ENCODE data around the gene LAMC3. TPM values are rescaled to one million over a fixed set of nuclear protein-coding genes. Genes with fewer than 3 reads are reported as not detected.

LAMC3 gene
- total RNA-seq (2014; rRNA removed; shearing (Covaris generic)) = 0.49 and 0.60 TPM in 2 replicates

DNA sequence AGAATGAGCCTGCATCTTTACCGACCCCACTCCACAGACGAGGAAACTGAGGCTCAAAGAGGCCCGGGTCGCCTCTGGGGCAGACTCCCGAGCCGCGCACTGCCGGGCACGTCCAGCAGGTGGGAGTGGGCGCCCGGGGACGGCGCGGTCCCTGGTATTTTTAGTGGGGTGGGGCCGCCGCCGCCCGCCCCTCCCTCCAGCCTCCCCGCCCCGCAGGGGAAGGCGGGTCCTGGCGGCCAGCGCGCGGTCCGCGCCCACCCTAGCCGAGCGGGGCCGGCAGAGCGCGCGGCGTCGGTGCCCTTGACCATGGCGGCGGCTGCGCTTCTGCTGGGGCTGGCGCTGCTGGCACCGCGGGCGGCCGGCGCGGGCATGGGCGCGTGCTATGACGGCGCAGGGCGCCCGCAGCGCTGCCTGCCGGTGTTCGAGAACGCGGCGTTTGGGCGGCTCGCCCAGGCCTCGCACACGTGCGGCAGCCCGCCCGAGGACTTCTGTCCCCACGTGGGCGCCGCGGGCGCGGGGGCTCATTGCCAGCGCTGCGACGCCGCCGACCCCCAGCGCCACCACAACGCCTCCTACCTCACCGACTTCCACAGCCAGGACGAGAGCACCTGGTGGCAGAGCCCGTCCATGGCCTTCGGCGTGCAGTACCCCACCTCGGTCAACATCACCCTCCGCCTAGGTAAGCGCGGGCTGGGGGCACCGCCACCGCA, at the start of gene LAMC3:
TSS of gene LAMC3 (plus strand) at position 266 of the 710 bp plus-strand sequence. CDS start at position 307, 41 bp downstream.
- DNase-seq (ENCODE audit: low spot score) = no peak

DNA sequence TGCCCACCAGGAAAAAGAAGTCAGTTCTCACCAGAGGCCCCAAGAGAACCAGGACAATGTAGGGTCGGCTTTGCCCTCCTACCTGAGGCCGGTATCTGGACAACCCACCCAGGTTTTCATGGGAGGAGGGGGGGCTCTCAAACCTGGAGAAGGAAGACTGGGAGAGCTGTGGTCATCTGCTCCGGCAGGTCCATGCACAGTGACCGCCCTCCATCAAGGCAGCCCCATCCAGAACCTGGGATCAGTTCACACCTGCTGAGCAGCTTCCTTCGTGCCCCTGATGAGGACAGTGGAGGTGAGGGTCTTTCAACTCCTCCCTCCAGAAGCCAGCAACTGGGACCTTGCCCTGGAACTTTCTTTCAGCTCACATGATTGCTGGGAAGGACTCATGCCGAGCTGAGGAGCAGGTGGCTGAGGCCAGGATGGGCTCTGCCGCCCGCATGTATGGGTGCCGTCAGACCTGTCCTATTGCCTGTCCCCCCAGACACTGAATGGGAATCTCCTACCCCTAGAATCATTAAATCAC, 49.1 kb upstream of the LAMC3 start:
- DNase-seq (ENCODE audit: low spot score) = no peak

- no peak for DNase-seq (ENCODE audit: low spot score)
Observed at GRCh38 chr9:130960522-130961378, 48.2 kb upstream of the LAMC3 start.

- DNase-seq (ENCODE audit: low spot score) = no peak
Observed at GRCh38 chr9:130961511-130962300, 47.3 kb upstream of the LAMC3 start.

- peak; percentile 91 for DNase-seq (ENCODE audit: low spot score)
Observed at GRCh38 chr9:130962418-130963316, 46.3 kb upstream of the LAMC3 start.

GRCh38 chr9:130963337-130963908, 45.6 kb upstream of the LAMC3 start:
- DNase-seq (ENCODE audit: low spot score) = no peak

DNA sequence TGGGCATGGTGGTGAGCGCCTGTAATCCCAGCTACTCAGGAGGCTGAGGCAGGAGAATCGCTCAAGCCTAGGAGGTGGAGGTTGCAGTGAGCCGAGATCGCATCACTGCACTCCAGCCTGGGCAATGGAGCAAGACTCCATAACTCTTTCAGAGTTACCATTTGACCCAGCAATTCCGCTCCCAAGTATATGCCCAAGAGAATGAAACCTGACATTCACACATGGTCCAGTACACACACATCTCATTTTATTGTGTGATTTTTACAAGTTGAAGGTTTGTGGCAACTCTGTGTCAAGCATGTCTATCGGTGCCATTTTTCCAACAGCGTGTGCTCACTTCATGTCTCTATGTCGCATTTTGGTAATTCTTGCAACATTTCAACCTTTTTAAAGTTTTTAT, 45.1 kb upstream of the LAMC3 start:
- no peak for DNase-seq (ENCODE audit: low spot score)

- no peak for DNase-seq (ENCODE audit: low spot score)
Observed at GRCh38 chr9:130965680-130966079, 43.3 kb upstream of the LAMC3 start.

DNA sequence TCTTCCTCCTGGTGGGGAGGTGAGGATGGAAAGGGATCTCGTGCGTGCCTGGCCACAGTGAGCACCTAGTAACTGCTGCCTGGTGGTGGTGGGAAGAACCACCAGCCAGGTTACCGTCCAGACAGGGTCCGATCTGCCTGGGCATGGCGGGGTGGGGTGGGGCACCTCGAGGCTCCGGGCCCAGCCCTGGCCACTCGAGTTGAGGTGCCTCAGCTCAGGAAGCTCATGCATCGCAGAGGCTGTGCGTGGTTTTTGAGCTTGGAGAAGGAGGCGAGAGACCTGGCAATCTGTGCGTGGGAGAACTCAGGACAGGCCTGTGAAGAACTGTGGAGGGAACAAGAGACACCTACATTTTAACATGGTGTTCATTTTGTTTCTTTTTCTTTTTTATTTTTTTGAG, 38.9 kb upstream of the LAMC3 start:
- no peak for DNase-seq (ENCODE audit: low spot score)

DNA sequence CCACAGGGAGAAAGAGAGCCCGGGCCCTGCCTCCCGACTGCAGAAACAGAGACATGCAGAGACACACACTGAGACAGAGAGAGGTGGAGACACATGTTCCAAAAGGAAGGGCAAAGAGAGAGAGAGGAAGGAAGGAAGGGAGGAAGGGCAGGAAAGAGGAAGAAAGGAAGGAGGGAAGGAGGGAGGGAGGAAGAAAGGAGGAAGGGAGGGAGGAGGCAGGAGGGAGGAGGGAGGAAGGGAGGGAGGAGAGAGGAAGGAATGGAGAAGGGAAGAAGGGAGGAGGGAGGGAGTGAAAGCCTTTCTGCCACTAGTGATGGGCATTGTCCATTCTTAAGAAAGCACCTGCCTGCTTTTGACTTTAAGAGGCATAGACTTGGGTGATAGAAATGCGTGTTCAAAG, 38.1 kb upstream of the LAMC3 start:
- DNase-seq (ENCODE audit: low spot score) = no peak

GRCh38 chr9:130971294-130971849, 37.6 kb upstream of the LAMC3 start:
- no peak for DNase-seq (ENCODE audit: low spot score)

DNA sequence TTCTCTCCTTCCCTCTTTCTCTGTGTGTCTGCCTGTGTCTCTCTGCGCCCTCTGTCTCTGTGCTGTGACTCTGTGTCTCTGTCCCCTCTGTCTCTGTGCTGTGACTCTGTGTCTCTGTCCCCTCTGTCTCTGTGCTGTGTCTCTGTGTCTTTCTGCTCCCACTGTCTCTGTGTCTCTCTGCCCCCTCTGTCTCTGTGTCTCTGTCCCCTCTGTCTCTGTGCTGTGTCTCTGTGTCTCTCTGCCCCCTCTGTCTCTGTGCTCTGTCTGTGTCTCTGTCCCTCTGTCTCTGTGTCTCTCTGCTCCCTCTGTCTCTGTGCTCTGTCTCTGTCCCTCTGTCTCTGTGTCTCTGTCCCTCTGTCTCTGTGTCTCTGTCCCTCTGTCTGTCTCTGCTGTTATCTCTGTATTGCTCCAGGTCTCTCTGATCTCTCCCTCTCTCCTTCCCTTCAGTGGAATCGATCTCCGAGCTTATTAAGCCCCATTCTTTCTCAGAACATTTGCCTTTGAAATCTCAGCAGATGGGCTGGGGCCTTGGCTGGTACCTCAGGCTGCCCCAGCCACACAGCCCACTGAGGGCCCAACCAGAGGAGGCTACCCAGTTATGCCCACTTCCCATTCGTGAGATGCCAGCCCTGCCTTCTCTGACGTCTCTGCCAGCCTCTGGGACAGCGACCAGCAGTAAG, 36.6 kb upstream of the LAMC3 start:
- DNase-seq (ENCODE audit: low spot score) = no peak

DNA sequence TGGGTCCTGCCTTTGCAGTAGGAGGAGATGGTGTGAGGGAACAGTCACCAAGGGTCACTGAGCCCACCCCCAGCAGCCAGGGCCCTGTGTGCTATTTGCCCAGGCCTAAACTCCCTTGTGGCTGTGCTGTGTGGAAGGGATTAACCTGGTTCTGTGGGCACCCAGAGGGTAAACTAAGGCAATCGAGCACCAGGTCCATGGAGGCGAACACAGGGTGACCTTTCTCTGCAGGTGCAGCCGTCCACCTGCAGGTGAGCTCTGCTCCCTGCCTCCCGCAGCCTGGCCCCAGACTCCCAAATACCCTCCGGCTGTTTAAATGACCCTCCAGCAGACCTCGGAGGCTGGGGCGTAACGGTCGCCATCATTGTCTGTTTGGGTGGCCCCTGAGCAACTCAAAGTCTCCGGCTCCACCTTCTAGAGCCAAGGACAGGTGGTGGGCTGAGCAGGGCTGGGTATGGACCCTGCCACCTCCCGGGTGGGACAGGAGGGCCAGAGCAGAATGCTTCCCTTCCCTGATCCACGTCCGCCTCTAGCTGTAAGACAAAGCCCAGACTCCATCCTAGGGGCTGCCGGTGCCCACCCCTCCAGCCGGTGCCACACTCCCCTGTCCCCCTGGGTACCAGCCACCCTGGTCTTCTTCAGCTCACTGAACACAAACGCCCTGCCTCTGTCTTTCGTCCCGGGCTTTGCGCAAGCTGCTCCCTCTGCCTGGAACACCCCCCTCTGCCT, 35.9 kb upstream of the LAMC3 start:
- DNase-seq (ENCODE audit: low spot score) = no peak

DNA sequence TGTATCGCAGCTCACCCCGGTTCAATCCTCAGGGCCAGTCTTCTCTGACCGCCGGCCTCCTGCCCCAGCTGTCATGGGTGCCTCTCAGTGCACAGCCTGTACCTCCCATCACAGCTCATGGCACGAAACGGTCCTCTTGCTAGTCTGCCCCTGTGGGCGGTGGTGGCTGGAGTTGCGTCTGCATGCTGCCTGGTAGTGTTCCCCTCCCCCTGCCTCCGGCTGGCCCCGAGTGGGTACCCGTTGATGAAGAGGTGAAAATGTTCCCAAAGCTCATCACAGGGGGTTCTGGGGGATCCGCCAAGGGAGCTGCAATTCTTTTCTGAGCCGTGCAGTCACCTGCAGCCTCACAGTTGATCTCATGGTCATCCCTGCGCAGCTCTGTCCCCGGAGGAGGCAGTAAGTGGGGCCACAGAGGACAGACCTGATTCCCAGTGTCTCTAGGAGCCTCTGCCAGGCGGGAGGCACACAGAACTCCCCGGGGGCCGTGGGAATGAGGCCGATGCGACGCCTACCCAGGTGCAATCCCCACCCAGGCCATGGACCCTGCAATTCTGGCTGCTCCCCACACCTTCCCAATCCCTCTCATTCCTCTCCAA, 35.2 kb upstream of the LAMC3 start:
- DNase-seq (ENCODE audit: low spot score) = no peak

- DNase-seq (ENCODE audit: low spot score) = no peak
Observed at GRCh38 chr9:130974697-130975096, 34.3 kb upstream of the LAMC3 start.

- DNase-seq (ENCODE audit: low spot score) = no peak
Observed at GRCh38 chr9:130975156-130975555, 33.8 kb upstream of the LAMC3 start.

GRCh38 chr9:130975932-130976841, 32.8 kb upstream of the LAMC3 start:
- no peak for DNase-seq (ENCODE audit: low spot score)
